NCI-H1436 treated with DMSO at 0.1 percent for 48 hours (cell line): Measurements from ENCODE around the gene COL4A2.

ENCODE experiments used
- DNase-seq: peaks from one replicate; lab custom pipeline; 2025; lab: John Stamatoyannopoulos, UW

The COL4A2 gene

GRCh38 chr13:110455444-110455843, 148.4 kb downstream of the COL4A2 start:
- DNase-seq = no peak

- DNase-seq = peak; percentile 34
These were observed 148.9 kb downstream of the COL4A2 start for GRCh38 chr13:110455941-110456340.

GRCh38 chr13:110456550-110456949, 149.5 kb downstream of the COL4A2 start:
- no peak for DNase-seq

GRCh38 chr13:110457361-110457760, 150.3 kb downstream of the COL4A2 start:
- no peak for DNase-seq

- no peak for DNase-seq
These were observed 150.9 kb downstream of the COL4A2 start for GRCh38 chr13:110458017-110458416.

GRCh38 chr13:110458594-110459365, 151.7 kb downstream of the COL4A2 start:
- no peak for DNase-seq

- DNase-seq = no peak
These were observed 155.0 kb downstream of the COL4A2 start for GRCh38 chr13:110462091-110462490.

GRCh38 chr13:110463156-110463555, 156.1 kb downstream of the COL4A2 start:
- no peak for DNase-seq

- no peak for DNase-seq
These were observed 156.9 kb downstream of the COL4A2 start for GRCh38 chr13:110463871-110464510.

GRCh38 chr13:110464556-110465333, 157.7 kb downstream of the COL4A2 start:
- DNase-seq = no peak

- DNase-seq = no peak
These were observed 158.6 kb downstream of the COL4A2 start for GRCh38 chr13:110465696-110466095.

- DNase-seq = no peak
These were observed 159.3 kb downstream of the COL4A2 start for GRCh38 chr13:110466266-110466915.

- no peak for DNase-seq
These were observed 160.5 kb downstream of the COL4A2 start for GRCh38 chr13:110467516-110468110.

- DNase-seq = no peak
These were observed 162.0 kb downstream of the COL4A2 start for GRCh38 chr13:110468986-110469495.

GRCh38 chr13:110469597-110469996, 162.5 kb downstream of the COL4A2 start:
- DNase-seq = no peak

- no peak for DNase-seq
These were observed 163.4 kb downstream of the COL4A2 start for GRCh38 chr13:110470272-110471009.

- DNase-seq = no peak
These were observed 164.2 kb downstream of the COL4A2 start for GRCh38 chr13:110471156-110471832.

- no peak for DNase-seq
These were observed 164.7 kb downstream of the COL4A2 start for GRCh38 chr13:110471833-110472162.

- DNase-seq = no peak
These were observed 165.9 kb downstream of the COL4A2 start for GRCh38 chr13:110472904-110473563.

- DNase-seq = no peak
These were observed 167.6 kb downstream of the COL4A2 start for GRCh38 chr13:110474713-110475112.
